H9 (cell line): ENCODE results near the gene LRRC10. TPM values are rescaled to one million over a fixed set of nuclear protein-coding genes. Genes with fewer than 3 reads are reported as not detected.
"Not testable (repeated sequence)": the region's sequence is repeated elsewhere in the genome, so short reads cannot be mapped to it uniquely, and the experiment has no call there.

ENCODE experiments used
- DNase-seq: peaks from one replicate; pipeline ENCODE4 v3.0.0-alpha.2; 2017
- H2AFZ ChIP-seq: one replicate; pipeline ENCODE4 v1.6.1; 2013; ENCODE audit warnings: mild to moderate bottlenecking, low read length, control low read depth, moderate library complexity
- H2AK5ac ChIP-seq: 2 replicates; pipeline ENCODE4 v1.6.1; 2013; ENCODE audit warnings: low read length, control low read depth, mixed read lengths; ENCODE audit not compliant: insufficient read length
- H2BK120ac ChIP-seq: one replicate; pipeline ENCODE4 v1.6.1; 2013; ENCODE audit warnings: low read depth, mild to moderate bottlenecking, low read length, control low read depth, inconsistent platforms; ENCODE audit not compliant: poor library complexity, severe bottlenecking
- H2BK12ac ChIP-seq: 2 replicates; pipeline ENCODE4 v1.6.1; 2013; ENCODE audit warnings: low read length, control low read depth, mixed read lengths, low read depth; ENCODE audit not compliant: insufficient read length
- H2BK15ac ChIP-seq: 2 replicates; pipeline ENCODE4 v1.6.1; 2013; ENCODE audit warnings: low read depth, low read length, control low read depth
- H2BK20ac ChIP-seq: one replicate; pipeline ENCODE4 v1.6.1; 2013; ENCODE audit warnings: low read depth, mild to moderate bottlenecking, low read length, control low read depth, inconsistent platforms; ENCODE audit not compliant: poor library complexity, severe bottlenecking
- H2BK5ac ChIP-seq: 2 replicates; pipeline ENCODE4 v1.6.1; 2013; ENCODE audit warnings: low read length, control low read depth, mixed read lengths; ENCODE audit not compliant: insufficient read length
- H3K14ac ChIP-seq: 2 replicates; pipeline ENCODE4 v1.6.1; 2013; ENCODE audit warnings: low read length, control low read depth; ENCODE audit not compliant: insufficient read depth
- H3K18ac ChIP-seq: 2 replicates; pipeline ENCODE4 v1.6.1; 2013; ENCODE audit warnings: low read depth, mild to moderate bottlenecking, mixed read lengths, low read length, control low read depth; ENCODE audit not compliant: insufficient read length
- H3K23ac ChIP-seq: 2 replicates; pipeline ENCODE4 v1.6.1; 2013; ENCODE audit warnings: low read length, control low read depth, mixed read lengths, low read depth; ENCODE audit not compliant: insufficient read length
- H3K23me2 ChIP-seq: 2 replicates; pipeline ENCODE4 v1.6.1; 2013; ENCODE audit warnings: low read depth, mild to moderate bottlenecking, mixed read lengths, low read length, control low read depth; ENCODE audit not compliant: insufficient read length, poor library complexity, severe bottlenecking
- H3K27ac ChIP-seq: 2 replicates; pipeline ENCODE4 v1.5.1; 2013; ENCODE audit warnings: low read length, control low read depth, mixed read lengths, low read depth; ENCODE audit not compliant: insufficient read length
- H3K27me3 ChIP-seq: 2 replicates; pipeline ENCODE4 v1.6.1; 2013; ENCODE audit warnings: low read length, control low read depth, inconsistent platforms; ENCODE audit not compliant: insufficient read depth
- H3K4ac ChIP-seq: 2 replicates; pipeline ENCODE4 v1.6.1; 2013; ENCODE audit warnings: low read depth, mild to moderate bottlenecking, control low read depth, inconsistent platforms, low read length, moderate library complexity
- H3K4me1 ChIP-seq: 2 replicates; pipeline ENCODE4 v1.6.1; 2013; ENCODE audit warnings: low read length, control low read depth, inconsistent platforms; ENCODE audit not compliant: insufficient read depth
- H3K4me2 ChIP-seq: 2 replicates; pipeline ENCODE4 v1.6.1; 2013; ENCODE audit warnings: low read length, control low read depth, mixed read lengths; ENCODE audit not compliant: insufficient read length, insufficient read depth
- H3K56ac ChIP-seq: 2 replicates; pipeline ENCODE4 v1.6.1; 2013; ENCODE audit warnings: low read depth, mild to moderate bottlenecking, mixed read lengths, low read length, control low read depth; ENCODE audit not compliant: insufficient read length
- H3K79me1 ChIP-seq: 2 replicates; pipeline ENCODE4 v1.6.1; 2013; ENCODE audit warnings: low read depth, mild to moderate bottlenecking, moderate library complexity, low read length, control low read depth, inconsistent platforms; ENCODE audit not compliant: insufficient read depth, poor library complexity, severe bottlenecking
- H3K79me2 ChIP-seq: 2 replicates; pipeline ENCODE4 v1.6.1; 2013; ENCODE audit warnings: low read length, control low read depth, inconsistent platforms; ENCODE audit not compliant: insufficient read depth
- H3K9ac ChIP-seq: 2 replicates; pipeline ENCODE4 v1.6.1; 2013; ENCODE audit warnings: low read length, control low read depth, mixed read lengths; ENCODE audit not compliant: insufficient read length; ENCODE audit errors: extremely low read depth
- H3K9me3 ChIP-seq: one replicate; pipeline ENCODE4 v1.6.1; 2013; ENCODE audit warnings: low read depth, low read length, inconsistent platforms; ENCODE audit not compliant: control insufficient read depth
- H3T11ph ChIP-seq: one replicate; pipeline ENCODE4 v1.6.1; 2013; ENCODE audit warnings: mild to moderate bottlenecking, low read length, control low read depth, inconsistent platforms
- H4K20me1 ChIP-seq: one replicate; pipeline ENCODE4 v1.6.1; 2013; ENCODE audit not compliant: control insufficient read depth, insufficient read length, insufficient read depth
- H4K5ac ChIP-seq: 2 replicates; pipeline ENCODE4 v1.6.1; 2013; ENCODE audit warnings: low read depth, mild to moderate bottlenecking, mixed read lengths, low read length, control low read depth; ENCODE audit not compliant: insufficient read length
- H4K8ac ChIP-seq: replicated peaks from 2 replicates; pipeline ENCODE4 v1.6.1; 2013; ENCODE audit warnings: low read length, control low read depth, mixed read lengths, low read depth; ENCODE audit not compliant: insufficient read length
- H4K91ac ChIP-seq: 2 replicates; pipeline ENCODE4 v1.6.1; 2013; ENCODE audit warnings: low read depth, mild to moderate bottlenecking, moderate library complexity, mixed read lengths, low read length, control low read depth; ENCODE audit not compliant: insufficient read length
- H3K27ac Mint-ChIP-seq, 3 experiments: 2 replicates in 2 of 3; 3 replicates in 1 of 3; pipeline ENCODE4 v1.8.0; 2020 to 2021; ENCODE audit warnings: mixed read lengths in 3 of 3, mild to moderate bottlenecking in 1 of 3, moderate library complexity in 1 of 3
- H3K27me3 Mint-ChIP-seq: 2 replicates; pipeline ENCODE4 v1.8.0; 2021; ENCODE audit warnings: low read depth, mild to moderate bottlenecking, moderate library complexity, mixed read lengths
- H3K36me3 Mint-ChIP-seq, 3 experiments: 2 replicates in 2 of 3; 3 replicates in 1 of 3; pipeline ENCODE4 v1.8.0; 2020 to 2021; ENCODE audit warnings: low read depth in 3 of 3, mixed read lengths in 3 of 3; ENCODE audit not compliant: insufficient read depth in 1 of 3
- H3K4me1 Mint-ChIP-seq, 2 experiments: 2 replicates each; pipeline ENCODE4 v1.8.0; 2020; ENCODE audit warnings: mixed read lengths in 2 of 2
- H3K4me3 Mint-ChIP-seq, 2 experiments: 2 replicates in 1 of 2; 3 replicates in 1 of 2; pipeline ENCODE4 v1.8.0; 2020 to 2021; ENCODE audit warnings: mild to moderate bottlenecking in 2 of 2, mixed read lengths in 2 of 2, moderate library complexity in 1 of 2
- H3K9me3 Mint-ChIP-seq, 2 experiments: 2 replicates in 1 of 2; 3 replicates in 1 of 2; pipeline ENCODE4 v1.8.0; 2020; ENCODE audit warnings: mild to moderate bottlenecking in 2 of 2, mixed read lengths in 2 of 2, moderate library complexity in 1 of 2
- WGBS: extraction: QIAGEN DNeasy Blood & Tissue Kit; methylation state at CpG from one replicate; pipeline ENCODE4 v1.1.7; 2013; ENCODE audit warnings: missing lambda C conversion rate, low lambda C conversion rate, mixed read lengths; ENCODE audit not compliant: insufficient read length; ENCODE audit errors: extremely low coverage; 5-methylcytosine and 5-hydroxymethylcytosine counted together
- total RNA-seq: library from RNA; stranded (reverse); gene quantifications from 2 replicates; pipeline ENCODE4 v1.2.1, GENCODE V29; 2021
- TF ChIP-seq, protein P1 (sequence below): fragments of 200-600 bp; sonication (generic); conservative IDR thresholded peaks from 3 replicates; pipeline ENCODE4 v1.8.0; 2021; ENCODE audit warnings: antibody characterized with exemption, mild to moderate bottlenecking

Gene LRRC10
- total RNA-seq, 1 experiment from 2014 or later = not detected

DNA sequence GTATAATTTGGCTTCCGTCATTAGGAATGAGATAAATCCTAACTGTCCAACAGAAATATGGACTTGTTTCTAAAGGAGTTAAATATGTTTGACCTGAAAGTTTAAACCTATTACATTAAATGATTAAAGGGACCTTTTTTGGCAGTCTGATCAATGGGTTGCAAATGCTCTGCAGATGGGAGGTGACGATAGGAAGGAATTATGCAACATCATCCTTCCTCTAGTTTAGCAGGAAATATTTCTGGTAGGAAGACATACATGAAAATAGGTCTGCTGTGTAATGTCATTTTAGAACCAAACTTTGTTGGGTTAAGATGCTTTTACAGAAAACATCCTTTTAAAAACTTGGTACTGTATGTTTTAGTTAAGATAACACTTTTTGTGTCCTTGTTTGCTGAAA is 2.6 kb downstream of the LRRC10 start:
- no peak overlapping the region for H3K56ac ChIP-seq
- H2BK120ac ChIP-seq = no peak overlapping the region
- H2BK12ac ChIP-seq = no peak overlapping the region
- Mint-ChIP-seq H3K27ac (no peak overlapping the region), H3K36me3 (peaks cover 4 to 6% (median 5%) of the 10 kb centered on the region in 3 experiments; a peak in 5 of 7 replicates), H3K9me3 (0 out of 5 replicates have a peak, but pooled peaks cover 0 to 2% of the 10 kb centered on the region in 2 experiments), H3K4me1 (peaks cover 3% of the 10 kb centered on the region in 2 experiments; a peak in 2 of 4 replicates), H3K27me3 (no peaks in the 10 kb centered on the region; the same call in 1 of the 2 replicates), H3K4me3 (no peak overlapping the region)
- H2BK15ac ChIP-seq = no peak overlapping the region
- H3K9ac ChIP-seq = no peak overlapping the region
- H3K4me2 ChIP-seq = no peak overlapping the region
- no peaks in the 10 kb centered on the region for H3K23me2 ChIP-seq
- TF ChIP-seq, protein P1, sequence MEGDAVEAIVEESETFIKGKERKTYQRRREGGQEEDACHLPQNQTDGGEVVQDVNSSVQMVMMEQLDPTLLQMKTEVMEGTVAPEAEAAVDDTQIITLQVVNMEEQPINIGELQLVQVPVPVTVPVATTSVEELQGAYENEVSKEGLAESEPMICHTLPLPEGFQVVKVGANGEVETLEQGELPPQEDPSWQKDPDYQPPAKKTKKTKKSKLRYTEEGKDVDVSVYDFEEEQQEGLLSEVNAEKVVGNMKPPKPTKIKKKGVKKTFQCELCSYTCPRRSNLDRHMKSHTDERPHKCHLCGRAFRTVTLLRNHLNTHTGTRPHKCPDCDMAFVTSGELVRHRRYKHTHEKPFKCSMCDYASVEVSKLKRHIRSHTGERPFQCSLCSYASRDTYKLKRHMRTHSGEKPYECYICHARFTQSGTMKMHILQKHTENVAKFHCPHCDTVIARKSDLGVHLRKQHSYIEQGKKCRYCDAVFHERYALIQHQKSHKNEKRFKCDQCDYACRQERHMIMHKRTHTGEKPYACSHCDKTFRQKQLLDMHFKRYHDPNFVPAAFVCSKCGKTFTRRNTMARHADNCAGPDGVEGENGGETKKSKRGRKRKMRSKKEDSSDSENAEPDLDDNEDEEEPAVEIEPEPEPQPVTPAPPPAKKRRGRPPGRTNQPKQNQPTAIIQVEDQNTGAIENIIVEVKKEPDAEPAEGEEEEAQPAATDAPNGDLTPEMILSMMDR = no peak
- WGBS = no CpG with 5 or more reads among the region's 2 CpGs
- H2AK5ac ChIP-seq = no peak overlapping the region
- no peak overlapping the region for H4K8ac ChIP-seq
- no peak for DNase-seq
- no peaks in the 10 kb centered on the region for H3K79me1 ChIP-seq
- no peak overlapping the region for H3K18ac ChIP-seq
- no peaks in the 10 kb centered on the region for H3K9me3 ChIP-seq
- H3T11ph ChIP-seq = no peak overlapping the region
- H3K27ac ChIP-seq = no peak overlapping the region
- no peaks in the 10 kb centered on the region for H4K20me1 ChIP-seq
- no peaks in the 10 kb centered on the region for H3K27me3 ChIP-seq
- H2BK20ac ChIP-seq = no peak overlapping the region
- H3K14ac ChIP-seq = no peak overlapping the region
- H3K4me1 ChIP-seq = no peaks in the 10 kb centered on the region
- no peak overlapping the region for H4K5ac ChIP-seq
- no peaks in the 10 kb centered on the region for H3K79me2 ChIP-seq
- H2BK5ac ChIP-seq = no peak overlapping the region
- no peak overlapping the region for H2AFZ ChIP-seq
- H3K4ac ChIP-seq = no peak overlapping the region
- no peak overlapping the region for H3K23ac ChIP-seq
- H4K91ac ChIP-seq = no peak overlapping the region

DNA sequence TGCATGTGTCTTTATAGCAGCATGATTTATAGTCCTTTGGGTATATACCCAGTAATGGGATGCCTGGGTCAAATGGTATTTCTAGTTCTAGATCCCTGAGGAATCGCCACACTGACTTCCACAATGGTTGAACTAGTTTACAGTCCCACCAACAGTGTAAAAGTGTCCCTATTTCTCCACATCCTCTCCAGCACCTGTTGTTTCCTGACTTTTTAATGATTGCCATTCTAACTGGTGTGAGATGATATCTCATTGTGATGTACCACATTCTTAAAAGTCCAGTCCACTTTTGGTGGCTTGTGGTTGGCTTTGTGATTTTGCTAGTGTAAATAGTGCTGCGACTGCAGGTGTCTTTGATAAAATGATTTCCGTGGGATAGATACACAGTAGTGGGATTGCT is 6.4 kb downstream of the LRRC10 start:
- H3K4me1 ChIP-seq, H3K9ac ChIP-seq, H4K8ac ChIP-seq, H3K14ac ChIP-seq, H3K4me2 ChIP-seq, H2AK5ac ChIP-seq, H3K27me3 ChIP-seq, DNase-seq, H3T11ph ChIP-seq, H3K23ac ChIP-seq, H3K79me2 ChIP-seq, H2BK15ac ChIP-seq, H3K4me3 Mint-ChIP-seq, H2BK12ac ChIP-seq, H3K9me3 ChIP-seq, H2AFZ ChIP-seq, H3K4me1 Mint-ChIP-seq, H3K18ac ChIP-seq, H2BK20ac ChIP-seq, H3K27ac ChIP-seq, H3K4ac ChIP-seq, H3K56ac ChIP-seq, H3K27ac Mint-ChIP-seq, H4K20me1 ChIP-seq, H4K5ac ChIP-seq, H4K91ac ChIP-seq, H3K23me2 ChIP-seq, H3K9me3 Mint-ChIP-seq, H3K79me1 ChIP-seq, H2BK120ac ChIP-seq, H2BK5ac ChIP-seq, H3K27me3 Mint-ChIP-seq: not testable (repeated sequence)
- H3K36me3 Mint-ChIP-seq = peaks cover 27 to 40% (median 36%) of the 10 kb centered on the region in 3 experiments; a peak in 6 of 7 replicates
- no CpG with 5 or more reads among the region's 3 CpGs for WGBS
